SK-N-MC (cell line): Measurements from ENCODE around the gene LPAR1.
A peak's percentile ranks its signal among the peaks of the same experiment; 100 is the strongest.

ENCODE experiments used
- DNase-seq: peaks from one replicate; pipeline ENCODE4 v3.0.0-alpha.2; 2011; ENCODE audit warnings: low read depth, low spot score
- H3K27ac ChIP-seq: fragments of 200-600 bp; sonication (generic); 2 replicates; pipeline ENCODE4 v1.5.1; 2016; ENCODE audit warnings: mixed run types
- H3K36me3 ChIP-seq: fragments of 200-600 bp; sonication (generic); 2 replicates; pipeline ENCODE4 v1.6.1; 2017; ENCODE audit warnings: antibody characterized with exemption, low read length, mixed read lengths; ENCODE audit not compliant: insufficient read depth
- H3K4me3 ChIP-seq: fragments of 200-600 bp; sonication (generic); 2 replicates; pipeline ENCODE4 v1.5.1; 2016
- H3K9ac ChIP-seq: fragments of 200-600 bp; sonication (generic); 2 replicates; pipeline ENCODE4 v1.8.0; 2017; ENCODE audit warnings: mixed run types, mixed read lengths; ENCODE audit not compliant: insufficient read length
- H3K9me3 ChIP-seq: fragments of 200-600 bp; sonication (generic); 2 replicates; pipeline ENCODE4 v1.6.1; 2017; ENCODE audit warnings: low read depth, mild to moderate bottlenecking, antibody characterized with exemption, low read length, moderate library complexity, mixed read lengths
- EZH2 ChIP-seq: fragments of 200-600 bp; sonication (generic); IDR thresholded peaks from one replicate; pipeline ENCODE4 v1.6.1; 2017; ENCODE audit warnings: antibody characterized with exemption
- FOXP2 ChIP-seq: optimal IDR thresholded peaks from 2 replicates; pipeline ENCODE3; 2011; ENCODE audit warnings: mild to moderate bottlenecking, moderate library complexity; ENCODE audit not compliant: insufficient read depth; ENCODE audit errors: extremely low read length, control extremely low read depth
- POLR2AphosphoS5 ChIP-seq: IDR thresholded peaks from 2 replicates; pipeline ENCODE4 v1.6.1; 2012; ENCODE audit warnings: mild to moderate bottlenecking, low read depth, low read length, borderline replicate concordance

The LPAR1 gene

DNA sequence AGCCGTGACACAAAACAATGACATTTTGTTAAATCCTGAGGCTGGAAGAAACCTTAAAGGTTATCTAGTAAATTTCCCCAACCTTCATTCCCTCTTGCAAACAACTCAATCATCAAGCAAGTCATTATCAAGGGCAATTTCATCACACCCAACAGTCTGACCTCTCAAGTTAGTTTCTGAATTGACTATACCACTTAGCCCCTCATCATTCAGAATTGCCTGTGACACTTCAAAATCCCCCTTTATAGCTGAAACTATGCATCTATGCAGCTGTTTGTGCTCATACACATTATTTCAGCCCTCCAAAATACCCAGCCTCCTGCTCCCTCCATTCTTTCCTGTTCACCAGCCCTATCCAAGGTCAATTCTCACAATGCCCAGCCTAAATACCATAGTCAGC lies 24.6 kb downstream of the LPAR1 start:
- Histone ChIP-seq H3K9me3 (no peaks in the 10 kb centered on the region), H3K4me3 (no peak overlapping the region), H3K9ac (no peak overlapping the region), H3K36me3 (peaks cover 3% of the 10 kb centered on the region; the same call in 1 of the 2 replicates), H3K27ac (no peak overlapping the region)
- TF ChIP-seq FOXP2 (no peak), POLR2AphosphoS5 (no peak), EZH2 (no peak)
- DNase-seq: no peak

DNA sequence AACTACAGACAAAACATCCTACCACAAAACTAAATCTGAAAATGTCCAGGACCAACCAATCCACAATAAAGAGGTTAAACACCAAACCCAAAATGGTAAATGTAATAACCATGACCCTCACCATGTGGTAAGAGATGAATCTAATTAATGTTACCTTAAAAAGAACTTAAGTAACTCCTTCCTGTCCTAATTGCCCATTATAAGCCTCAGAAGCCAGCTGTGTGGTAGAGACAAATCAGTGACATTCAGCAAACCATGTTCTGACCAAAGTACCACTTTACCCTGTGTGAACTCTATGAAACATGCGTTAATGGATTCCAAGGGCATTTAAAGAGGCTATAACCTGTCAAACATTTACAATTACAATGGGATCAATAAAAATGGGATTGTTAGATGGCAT lies 25.0 kb downstream of the LPAR1 start:
- no peak overlapping the region for H3K4me3 ChIP-seq
- no peak for DNase-seq
- no peak for TF ChIP-seq POLR2AphosphoS5
- no peak for TF ChIP-seq FOXP2
- no peak for TF ChIP-seq EZH2
- peak overlapping the region; percentile 9 for H3K9ac ChIP-seq
- peaks cover 6% of the 10 kb centered on the region; the same call in 1 of the 2 replicates for H3K36me3 ChIP-seq
- H3K27ac ChIP-seq: peak overlapping the region; percentile 4; the same call in 1 of the 2 replicates
- no peaks in the 10 kb centered on the region for H3K9me3 ChIP-seq

DNA sequence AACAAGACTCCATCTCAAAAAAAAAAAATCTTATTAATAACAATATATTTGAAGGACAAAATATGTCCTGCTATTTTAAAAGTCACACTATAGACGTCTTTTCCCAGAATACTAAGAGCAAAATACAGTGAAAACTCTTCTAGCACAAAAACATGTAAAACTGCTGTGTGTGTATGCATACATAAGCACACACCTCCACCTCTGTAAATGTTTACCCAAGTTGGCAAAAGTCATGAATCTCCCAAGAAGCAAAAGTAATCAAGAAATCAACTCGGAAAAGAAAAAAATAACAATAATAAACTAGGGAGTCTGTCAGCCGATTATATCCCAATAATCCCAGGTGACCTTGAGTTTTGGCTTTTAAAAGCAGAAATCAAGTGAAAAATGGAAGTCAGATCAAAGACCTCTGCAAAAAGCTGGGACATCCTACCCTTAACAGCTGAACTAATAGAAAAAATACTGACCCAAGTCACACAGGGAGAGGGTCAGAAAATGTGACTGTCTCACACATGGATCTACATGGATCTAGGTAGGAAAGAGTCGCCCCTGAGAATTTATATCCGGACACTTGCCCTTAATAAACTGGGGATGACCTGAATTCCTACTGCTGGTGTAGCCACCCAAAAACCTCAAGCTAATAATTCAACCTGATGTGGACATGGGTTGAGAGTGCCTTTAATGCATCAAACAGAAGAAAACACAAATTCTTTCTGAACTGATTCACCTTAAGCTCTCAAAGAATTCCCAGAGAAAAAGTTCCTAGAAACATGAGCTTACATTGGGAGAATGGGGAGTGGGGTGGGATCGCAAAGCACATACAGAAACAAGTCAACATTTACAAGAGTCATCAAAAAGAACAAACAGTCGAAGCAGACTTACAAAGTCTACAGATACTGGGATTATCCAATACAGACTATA lies 29.9 kb downstream of the LPAR1 start:
- H3K36me3 ChIP-seq: peaks cover 6% of the 10 kb centered on the region; the same call in 1 of the 2 replicates
- H3K4me3 ChIP-seq: no peak overlapping the region
- no peak overlapping the region for H3K9ac ChIP-seq
- H3K9me3 ChIP-seq: no peaks in the 10 kb centered on the region
- no peak overlapping the region for H3K27ac ChIP-seq
- DNase-seq: no peak
- no peak for TF ChIP-seq EZH2
- TF ChIP-seq FOXP2: no peak
- TF ChIP-seq POLR2AphosphoS5: no peak

- no peak for DNase-seq
- peaks cover 6% of the 10 kb centered on the region; the same call in 1 of the 2 replicates for H3K36me3 ChIP-seq
- no peaks in the 10 kb centered on the region; the same call in 1 of the 2 replicates for H3K9me3 ChIP-seq
- no peak overlapping the region for H3K27ac ChIP-seq
- no peak for TF ChIP-seq POLR2AphosphoS5
- TF ChIP-seq FOXP2: no peak
- no peak overlapping the region for H3K9ac ChIP-seq
- no peak overlapping the region for H3K4me3 ChIP-seq
Measured at GRCh38 chr9:111005746-111006470, 32.4 kb downstream of the LPAR1 start.

GRCh38 chr9:111004936-111005335 lies 33.3 kb downstream of the LPAR1 start:
- no peak for TF ChIP-seq POLR2AphosphoS5
- TF ChIP-seq FOXP2: no peak
- no peak for TF ChIP-seq EZH2
- no peak overlapping the region for H3K27ac ChIP-seq
- no peak for DNase-seq

DNA sequence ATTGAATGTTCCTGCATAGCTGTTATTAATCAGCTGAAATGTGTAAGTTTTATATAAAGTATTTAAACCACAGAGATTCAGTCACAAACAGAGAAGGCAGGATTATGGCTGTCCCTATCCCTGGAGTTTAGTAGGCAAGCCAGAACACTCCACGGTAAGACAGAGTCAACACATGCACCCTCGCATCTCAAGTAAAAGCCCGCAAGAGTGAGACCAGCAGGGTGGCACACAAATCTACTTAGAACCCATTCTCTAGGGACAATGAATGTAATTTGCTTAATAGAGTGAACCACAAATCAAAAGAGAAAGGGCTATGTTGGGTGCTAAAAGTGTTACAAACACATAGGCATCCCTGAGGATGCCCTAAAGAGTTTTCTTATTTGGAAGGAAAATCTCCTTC lies 35.1 kb downstream of the LPAR1 start:
- no peak for TF ChIP-seq FOXP2
- TF ChIP-seq POLR2AphosphoS5: no peak
- no peak for TF ChIP-seq EZH2
- H3K9ac ChIP-seq: no peak overlapping the region
- no peaks in the 10 kb centered on the region; the same call in 1 of the 2 replicates for H3K9me3 ChIP-seq
- H3K27ac ChIP-seq: peak overlapping the region; percentile 12; the same call in 1 of the 2 replicates
- H3K36me3 ChIP-seq: no peaks in the 10 kb centered on the region
- DNase-seq: no peak
- no peak overlapping the region for H3K4me3 ChIP-seq

More at GRCh38 chr9:111004936-111005335, 33.3 kb downstream of the LPAR1 start:
- H3K36me3 ChIP-seq: peaks cover 6% of the 10 kb centered on the region; the same call in 1 of the 2 replicates
- no peaks in the 10 kb centered on the region; the same call in 1 of the 2 replicates for H3K9me3 ChIP-seq
- no peak overlapping the region for H3K9ac ChIP-seq
- no peak overlapping the region for H3K4me3 ChIP-seq

DNA sequence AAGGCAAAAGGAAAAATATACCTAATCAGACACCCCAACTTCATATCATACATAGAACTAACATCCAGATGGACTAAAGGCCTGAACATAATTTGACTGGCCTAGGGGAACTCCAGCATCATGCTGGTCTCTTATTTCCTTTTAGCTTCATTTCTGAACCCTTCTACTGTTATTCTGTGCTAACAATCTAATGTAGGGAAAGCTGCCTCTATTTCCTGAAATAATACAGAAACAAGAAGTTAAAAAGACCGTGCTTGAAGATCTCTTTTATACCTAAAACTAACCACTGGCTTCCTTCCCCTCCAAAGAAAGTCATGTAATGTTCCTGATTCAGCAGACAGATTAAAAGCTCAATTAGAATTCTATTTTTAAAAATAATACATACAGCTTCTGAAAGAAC lies 36.7 kb downstream of the LPAR1 start:
- Histone ChIP-seq H3K9me3 (no peaks in the 10 kb centered on the region; the same call in 1 of the 2 replicates), H3K9ac (no peak overlapping the region), H3K27ac (no peak overlapping the region; the same call in 1 of the 2 replicates), H3K4me3 (no peak overlapping the region), H3K36me3 (no peaks in the 10 kb centered on the region)
- TF ChIP-seq POLR2AphosphoS5: no peak
- TF ChIP-seq EZH2: no peak
- no peak for DNase-seq

DNA sequence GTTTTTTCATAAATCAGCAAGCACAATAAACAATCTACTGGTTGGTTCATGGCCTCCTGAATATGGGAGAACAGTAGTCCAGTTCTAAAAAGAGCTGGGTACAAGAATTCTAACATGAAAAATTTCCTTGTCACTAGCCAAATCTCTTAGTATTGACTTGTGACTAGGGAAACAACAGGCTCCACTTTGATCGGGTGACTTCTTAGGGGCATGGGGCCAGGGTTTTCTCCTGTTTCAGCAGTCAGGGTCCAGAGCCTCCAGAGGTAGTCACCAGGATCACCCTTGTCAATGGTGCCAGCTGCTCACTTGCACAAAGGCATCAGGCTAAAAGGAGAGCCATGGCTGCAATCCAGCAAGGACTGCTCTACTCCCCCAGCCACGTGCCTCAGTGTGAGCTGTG lies 38.1 kb downstream of the LPAR1 start:
- Histone ChIP-seq H3K4me3 (no peak overlapping the region), H3K36me3 (no peaks in the 10 kb centered on the region), H3K9me3 (no peaks in the 10 kb centered on the region; the same call in 1 of the 2 replicates), H3K27ac (no peak overlapping the region), H3K9ac (no peak overlapping the region)
- no peak for TF ChIP-seq POLR2AphosphoS5
- TF ChIP-seq FOXP2: no peak
- TF ChIP-seq EZH2: no peak
- no peak for DNase-seq
